ENCODE data around the gene SSNA1.

Gene SSNA1

DNA sequence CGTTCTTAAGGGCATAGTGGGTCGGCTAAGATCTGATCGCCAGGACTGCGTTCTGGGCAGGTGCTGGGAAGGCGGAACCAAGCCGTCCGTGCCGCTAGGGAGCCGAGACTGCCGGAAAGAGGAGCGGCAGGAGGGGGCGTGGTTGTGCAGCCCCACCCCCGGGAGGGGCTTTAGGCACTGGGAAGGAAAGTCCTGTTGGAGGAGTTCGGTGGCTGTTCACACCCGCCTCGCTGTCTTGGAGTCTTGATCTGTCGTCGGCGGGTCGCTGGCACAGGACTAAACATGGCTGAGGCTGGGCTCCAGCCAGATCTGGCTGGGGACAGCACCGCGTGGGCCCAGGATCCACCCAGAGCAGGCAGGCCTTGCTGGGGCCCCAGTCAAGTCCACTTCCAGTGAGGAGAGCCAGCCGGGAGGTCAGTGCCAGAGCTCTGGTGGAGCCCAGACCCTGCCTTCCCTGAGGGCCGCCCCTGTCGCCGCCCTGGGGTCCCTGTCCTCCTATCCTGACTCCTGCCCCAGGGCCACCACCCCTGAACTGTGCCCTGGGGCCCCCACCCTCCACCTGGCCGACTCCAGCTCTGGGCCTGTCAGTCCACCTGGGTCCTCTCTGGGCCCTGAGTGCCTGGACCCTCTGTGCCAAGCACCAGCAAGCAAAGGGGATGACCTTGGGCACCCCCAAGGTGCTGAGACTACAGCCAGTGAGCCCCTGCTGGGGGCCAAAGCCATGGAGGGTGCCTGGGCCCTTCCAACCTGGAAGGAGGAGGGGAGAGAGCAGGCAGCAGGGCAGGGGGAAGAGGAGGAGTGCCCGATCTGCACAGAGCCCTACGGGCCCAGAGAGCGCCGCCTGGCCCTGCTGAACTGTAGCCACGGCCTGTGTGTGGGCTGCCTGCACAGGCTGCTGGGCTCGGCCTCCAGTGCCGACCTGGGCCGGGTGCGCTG lies 29.1 kb downstream of the SSNA1 start:
- in situ Hi-C loops (cut with HindIII; ENCODE audit: low sequenced_read_pairs) = no loop called here

DNA sequence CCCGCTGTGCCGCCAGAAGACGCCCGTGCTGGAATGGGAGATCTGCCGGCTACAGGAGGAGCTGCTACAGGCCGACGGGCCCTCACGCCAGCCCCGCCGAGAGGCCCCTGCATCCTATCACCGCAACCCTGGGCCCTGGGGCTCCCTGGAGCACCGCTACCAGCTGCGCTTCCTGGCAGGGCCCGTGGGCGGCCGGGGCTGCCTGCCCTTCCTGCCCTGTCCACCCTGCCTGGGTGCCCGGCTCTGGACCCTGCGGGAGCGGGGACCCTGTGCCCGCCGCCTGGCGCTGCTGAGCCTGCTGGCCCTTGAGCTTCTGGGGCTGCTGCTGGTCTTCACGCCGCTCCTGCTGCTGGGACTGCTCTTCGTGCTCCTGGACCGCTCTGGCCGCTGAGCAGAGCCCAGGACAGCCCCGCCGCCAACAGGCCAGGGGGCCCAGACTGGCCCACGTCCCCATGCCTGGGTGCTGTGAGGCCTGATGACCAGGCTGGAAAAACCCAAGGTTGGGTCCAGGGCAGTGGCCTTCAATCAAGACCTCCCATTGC lies 29.8 kb downstream of the SSNA1 start:
- in situ Hi-C loops (cut with HindIII; ENCODE audit: low sequenced_read_pairs) = no loop called here

DNA sequence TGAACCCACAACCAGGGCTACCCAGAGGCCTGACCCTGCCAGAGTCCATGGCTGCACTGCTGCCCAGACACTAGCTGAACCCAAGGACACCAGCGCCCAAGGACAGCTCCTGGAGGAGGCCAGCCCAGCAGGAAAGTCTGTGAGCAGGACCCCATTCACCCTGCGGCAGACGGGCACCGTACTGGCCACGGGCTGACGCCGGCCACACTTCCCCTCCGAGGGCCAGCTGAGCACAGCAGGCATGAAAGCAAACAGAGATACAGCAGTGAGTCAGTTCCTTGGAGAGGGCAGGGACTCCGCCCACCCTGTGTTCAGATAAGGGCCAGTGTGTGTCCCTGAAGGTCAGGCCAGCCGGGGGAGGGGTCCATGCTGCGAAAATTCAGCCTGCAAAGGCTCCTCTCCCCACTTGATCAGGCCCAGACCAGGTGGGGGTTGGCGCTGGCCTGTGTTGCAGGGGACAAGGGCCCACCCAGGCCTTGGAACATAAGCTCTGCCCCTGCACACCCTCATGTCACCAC lies 30.3 kb downstream of the SSNA1 start:
- in situ Hi-C loops (cut with HindIII; ENCODE audit: low sequenced_read_pairs) = no loop called here

DNA sequence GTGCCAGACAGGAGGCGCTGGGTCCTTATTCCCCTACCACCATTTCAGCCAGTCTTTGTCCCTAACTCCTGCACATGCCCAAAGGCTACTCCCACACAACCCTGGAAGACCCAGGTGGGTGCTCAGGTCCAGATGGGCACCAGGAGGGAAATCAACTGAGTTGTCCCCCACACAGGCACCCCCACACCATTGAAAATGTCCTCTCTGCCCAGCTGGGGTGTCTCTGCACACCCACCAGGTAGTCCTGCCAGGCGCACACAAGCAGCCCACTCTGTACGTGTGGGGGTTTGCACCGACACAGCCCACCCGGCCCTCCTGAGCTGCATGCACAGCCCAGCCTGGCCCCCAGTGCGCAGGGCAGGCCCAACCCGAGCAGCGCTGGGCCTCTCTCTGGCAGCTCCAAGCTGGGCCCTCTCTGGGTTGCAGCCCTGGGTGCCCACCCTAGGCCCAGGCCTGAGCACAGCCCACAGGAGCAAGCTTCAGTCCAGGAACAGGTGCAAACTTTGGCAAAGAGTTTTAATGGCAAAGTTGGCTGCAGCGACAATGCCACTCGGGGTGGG lies 31.4 kb downstream of the SSNA1 start:
- in situ Hi-C loops (cut with HindIII; ENCODE audit: low sequenced_read_pairs) = loop anchor here (5.0 kb wide), 1 partner anchor 53 kb away; no protein-coding TSS in a partner anchor

DNA sequence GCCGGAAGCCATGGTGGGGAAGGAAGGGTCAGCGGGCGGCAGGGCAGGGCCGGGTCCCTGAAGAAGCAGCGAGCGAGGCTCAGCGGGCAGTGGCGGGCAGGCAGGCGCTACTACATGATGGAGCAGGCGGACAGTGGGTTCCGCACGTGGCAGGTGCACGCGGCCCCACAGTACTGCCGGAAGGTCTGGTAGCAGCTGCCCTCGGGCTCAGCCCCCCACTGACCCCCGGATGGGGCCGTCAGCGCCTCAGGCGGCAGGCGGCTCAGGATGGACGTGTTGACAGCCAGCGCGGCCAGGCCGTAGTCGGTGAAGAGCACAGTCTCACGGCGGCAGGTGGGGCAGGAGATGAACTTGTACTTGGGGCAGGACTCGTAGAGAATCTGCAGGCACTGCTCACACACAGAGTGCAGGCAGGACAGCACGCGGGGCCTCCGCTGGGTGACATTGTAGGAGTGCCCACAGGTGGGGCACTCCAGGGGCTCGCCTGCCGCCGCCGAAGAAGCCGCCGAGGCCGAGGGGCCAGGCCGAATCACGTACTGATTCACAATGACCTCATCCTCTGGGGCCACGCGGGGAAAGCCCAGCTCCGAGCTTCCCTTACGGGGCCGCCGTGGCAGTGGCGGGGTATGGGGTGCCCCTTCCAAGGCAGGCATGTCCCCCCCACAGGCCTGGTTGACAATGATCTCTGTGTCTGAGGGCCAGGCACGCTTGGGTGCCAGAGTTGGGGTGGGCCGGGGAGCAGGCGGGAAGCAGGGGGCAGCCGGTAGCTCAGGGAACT lies 32.0 kb downstream of the SSNA1 start:
- in situ Hi-C loops (cut with HindIII; ENCODE audit: low sequenced_read_pairs) = loop anchor here (5.0 kb wide), 1 partner anchor 53 kb away; no protein-coding TSS in a partner anchor

DNA sequence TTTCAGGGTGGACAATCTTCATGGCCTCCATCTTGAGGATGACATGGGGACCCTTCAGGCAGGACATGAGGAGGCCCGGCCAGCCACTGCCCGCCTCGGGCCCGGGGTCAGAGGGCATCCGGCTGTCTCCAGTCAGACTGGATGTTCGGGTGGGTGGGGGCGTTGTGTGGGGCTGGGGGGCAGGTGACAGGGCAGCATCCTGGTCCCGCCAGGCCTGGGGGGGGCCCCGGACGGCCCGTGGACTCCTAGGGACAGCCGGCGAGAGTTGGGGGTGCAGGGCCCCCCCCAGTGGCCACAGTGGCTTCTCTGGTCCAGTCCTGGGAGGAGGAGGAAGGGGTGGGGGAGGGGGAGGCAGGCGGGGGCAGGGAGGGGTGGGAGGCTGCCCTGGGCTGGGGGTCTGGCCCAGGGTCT lies 32.6 kb downstream of the SSNA1 start:
- in situ Hi-C loops (cut with HindIII; ENCODE audit: low sequenced_read_pairs) = loop anchor here (5.0 kb wide), 1 partner anchor 54 kb away; no protein-coding TSS in a partner anchor

DNA sequence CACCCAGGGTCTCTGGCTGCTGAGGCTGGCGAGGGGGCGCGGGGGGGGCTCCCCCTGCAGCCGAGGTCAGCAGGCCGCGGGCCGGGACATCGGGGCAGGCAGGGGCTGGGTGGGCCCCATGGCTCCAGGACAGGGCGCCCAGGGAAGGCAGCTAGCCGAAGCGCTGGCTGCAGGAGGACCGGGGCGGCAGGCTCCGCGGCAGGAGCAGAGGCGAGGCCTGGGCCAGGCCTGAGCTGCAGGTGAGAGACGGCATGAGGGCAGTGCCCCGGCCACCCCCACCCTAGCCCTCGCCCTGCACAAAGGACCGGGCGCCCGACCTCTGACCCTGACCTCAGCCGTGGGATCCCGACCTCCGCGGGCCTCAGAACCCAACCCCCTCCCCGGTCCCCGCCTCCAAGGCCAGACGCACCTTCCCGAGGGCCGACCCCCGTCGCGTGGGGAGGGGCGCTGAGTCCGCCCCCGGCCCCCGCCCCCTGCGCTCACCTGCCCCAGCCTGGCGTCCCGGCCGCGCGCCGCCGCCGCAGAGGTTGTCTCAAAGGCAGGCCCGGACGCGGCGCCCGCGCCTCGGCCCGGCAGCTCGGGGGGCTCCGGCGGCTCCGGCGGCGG lies 33.1 kb downstream of the SSNA1 start:
- in situ Hi-C loops (cut with HindIII; ENCODE audit: low sequenced_read_pairs) = loop anchor here (5.0 kb wide), 1 partner anchor 54 kb away; no protein-coding TSS in a partner anchor

DNA sequence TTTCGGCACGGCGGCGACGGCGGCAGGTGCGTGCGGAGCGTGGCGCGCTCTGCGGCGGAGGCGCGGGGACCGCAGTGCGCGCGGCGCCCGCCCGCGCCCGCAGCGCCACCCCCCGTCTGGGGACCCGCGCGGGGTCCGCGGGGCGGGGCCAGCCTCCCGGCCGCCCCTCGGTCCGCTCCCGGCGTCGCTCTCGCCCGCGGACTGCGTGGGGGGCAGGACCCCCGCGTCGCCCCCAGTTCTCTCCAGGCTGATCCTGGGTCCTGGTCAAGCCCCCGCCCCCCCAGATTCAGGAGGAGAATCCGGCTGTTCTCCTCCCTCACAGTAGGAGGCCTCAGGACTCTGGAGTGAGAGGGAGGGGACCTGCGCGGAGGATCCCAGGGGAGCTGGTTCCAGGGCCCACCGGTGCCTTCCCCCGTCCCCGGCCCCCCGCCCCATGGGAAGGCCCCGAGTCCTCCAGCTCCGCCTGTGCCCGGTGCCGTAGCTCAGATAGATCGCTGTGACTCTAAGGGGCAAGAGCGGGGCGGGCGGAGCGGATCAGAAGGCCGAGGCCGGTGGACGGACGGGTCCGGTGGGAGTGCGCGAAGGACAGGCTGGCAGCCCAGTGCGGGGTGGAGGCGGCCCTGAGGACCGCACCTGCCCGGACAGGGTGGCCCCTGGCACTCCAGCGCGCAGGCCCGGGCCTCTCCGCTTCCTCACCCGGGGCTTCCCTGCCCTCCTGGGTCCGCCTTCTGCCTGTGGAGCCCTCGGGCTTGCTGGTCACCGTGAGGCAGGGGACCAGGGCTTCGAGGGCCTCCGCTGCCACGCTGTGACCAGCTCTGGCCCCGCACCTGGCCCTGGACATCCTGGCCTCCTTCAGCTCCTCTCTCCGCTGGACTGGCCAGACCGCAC lies 34.0 kb downstream of the SSNA1 start, which contains the start of gene RNF208:
Gene RNF208 (minus strand): TSS at position 51 of the 888 bp plus-strand sequence. CDS start 1,028 bp downstream, outside the sequence.
- in situ Hi-C loops (cut with HindIII; ENCODE audit: low sequenced_read_pairs) = loop anchor here (5.0 kb wide), 1 partner anchor 55 kb away; no protein-coding TSS in a partner anchor

DNA sequence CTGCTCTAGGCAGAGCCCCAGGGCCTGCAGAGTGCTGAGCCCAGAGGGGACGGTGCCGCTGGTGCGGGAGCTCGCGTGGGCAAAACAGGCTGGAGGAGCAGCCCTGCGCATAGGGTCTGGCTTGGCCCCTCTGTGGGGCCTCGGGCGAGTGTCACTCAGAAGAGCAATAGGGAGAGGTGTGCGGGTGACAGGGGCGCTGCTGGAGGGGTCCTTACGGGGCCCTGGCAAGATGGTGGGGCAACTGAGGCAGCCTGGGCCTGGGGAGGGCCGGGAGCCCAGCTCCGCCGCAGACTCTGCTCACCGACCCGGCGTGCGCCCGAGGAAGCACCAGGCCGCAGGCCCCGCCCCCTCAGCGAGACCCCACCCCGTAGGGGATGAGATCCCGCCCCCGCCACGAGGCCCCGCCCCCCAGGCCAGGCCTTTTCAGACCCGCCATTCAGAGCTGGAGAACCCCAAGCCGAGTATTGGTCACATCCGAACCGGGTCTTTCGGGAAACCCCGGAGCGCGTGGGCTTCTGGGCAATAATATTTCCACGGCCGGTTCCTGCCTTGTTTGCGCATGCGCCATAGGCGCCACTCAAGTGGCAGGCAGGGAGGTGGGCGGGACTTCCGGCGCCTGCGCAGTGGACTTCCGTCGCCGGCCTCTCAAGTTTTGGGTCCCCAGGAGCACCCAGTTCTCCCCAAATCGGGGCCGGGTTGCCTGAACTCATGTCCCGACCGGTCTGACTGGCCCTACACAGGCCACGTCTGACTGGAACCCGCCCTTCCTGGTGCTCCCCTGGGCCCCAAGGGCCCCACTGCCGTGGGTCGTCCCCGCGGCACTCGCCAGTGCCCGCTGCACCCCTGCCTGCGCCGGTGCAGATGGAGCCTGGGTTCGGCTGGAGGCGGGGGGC lies 34.8 kb downstream of the SSNA1 start:
- in situ Hi-C loops (cut with HindIII; ENCODE audit: low sequenced_read_pairs) = loop anchor here (5.0 kb wide), 1 partner anchor 56 kb away; no protein-coding TSS in a partner anchor

DNA sequence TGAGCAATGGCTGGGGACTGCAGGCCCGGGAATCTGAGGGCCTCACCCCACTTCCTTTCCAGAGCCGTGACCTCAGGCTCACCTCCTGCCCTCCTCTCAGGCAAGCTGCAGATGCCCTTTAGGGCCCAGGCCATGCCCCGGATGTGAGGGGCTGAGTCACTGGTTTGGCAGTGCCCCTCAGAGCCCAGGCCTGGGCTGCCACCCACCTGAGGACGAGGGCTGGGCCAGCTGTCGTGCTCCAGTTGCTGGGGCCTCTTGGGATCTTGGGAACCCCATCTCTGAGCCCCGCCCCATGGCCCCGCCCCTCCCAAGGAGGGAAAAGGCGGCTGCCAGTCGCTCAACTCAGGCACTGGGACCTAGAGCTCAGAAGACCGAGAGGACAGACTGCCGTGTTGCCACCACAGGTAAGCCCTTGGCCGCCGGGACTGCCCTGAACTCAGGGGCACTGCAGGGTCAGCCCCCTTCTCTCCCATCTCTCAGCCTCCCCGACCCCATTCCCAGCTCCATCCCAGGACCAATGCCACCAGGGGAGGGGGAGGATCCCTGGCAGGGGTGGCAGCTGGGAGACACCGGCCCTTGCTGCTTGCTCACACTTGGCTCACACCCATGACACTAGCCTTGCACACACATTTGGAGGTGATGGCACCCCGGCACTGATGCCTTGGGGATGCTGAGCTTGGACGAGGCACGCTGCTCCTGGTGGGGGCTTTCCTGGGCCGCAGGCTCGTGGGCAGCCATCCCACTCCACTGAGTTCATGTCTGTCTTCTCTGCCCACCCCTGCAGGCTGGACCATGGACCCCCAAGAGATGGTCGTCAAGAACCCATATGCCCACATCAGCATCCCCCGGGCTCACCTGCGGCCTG lies 36.6 kb downstream of the SSNA1 start, which contains the start of gene CYSRT1:
Gene CYSRT1 (plus strand): TSS at position 345 of the 865 bp plus-strand sequence. CDS start 448 bp downstream, at position 793.
- in situ Hi-C loops (cut with HindIII; ENCODE audit: low sequenced_read_pairs) = loop anchor here (5.0 kb wide), 1 partner anchor 58 kb away; no protein-coding TSS in a partner anchor

DNA sequence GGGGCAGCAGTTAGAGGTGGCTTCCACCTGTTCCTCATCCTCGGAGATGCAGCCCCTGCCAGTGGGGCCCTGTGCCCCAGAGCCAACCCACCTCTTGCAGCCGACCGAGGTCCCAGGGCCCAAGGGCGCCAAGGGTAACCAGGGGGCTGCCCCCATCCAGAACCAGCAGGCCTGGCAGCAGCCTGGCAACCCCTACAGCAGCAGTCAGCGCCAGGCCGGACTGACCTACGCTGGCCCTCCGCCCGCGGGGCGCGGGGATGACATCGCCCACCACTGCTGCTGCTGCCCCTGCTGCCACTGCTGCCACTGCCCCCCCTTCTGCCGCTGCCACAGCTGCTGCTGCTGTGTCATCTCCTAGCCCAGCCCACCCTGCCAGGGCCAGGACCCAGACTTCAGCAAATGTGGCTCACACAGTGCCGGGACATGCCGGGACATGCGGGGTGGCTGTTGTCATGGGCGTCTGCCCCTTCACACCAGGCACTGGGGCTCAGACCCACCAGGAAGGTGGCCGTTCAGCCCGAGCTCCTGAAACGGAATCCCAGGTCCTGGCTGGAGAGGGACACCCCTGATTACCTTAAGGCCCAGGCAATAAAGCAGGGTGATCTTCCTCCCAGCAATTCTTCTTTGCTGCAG lies 37.3 kb downstream of the SSNA1 start:
- in situ Hi-C loops (cut with HindIII; ENCODE audit: low sequenced_read_pairs) = no loop called here

DNA sequence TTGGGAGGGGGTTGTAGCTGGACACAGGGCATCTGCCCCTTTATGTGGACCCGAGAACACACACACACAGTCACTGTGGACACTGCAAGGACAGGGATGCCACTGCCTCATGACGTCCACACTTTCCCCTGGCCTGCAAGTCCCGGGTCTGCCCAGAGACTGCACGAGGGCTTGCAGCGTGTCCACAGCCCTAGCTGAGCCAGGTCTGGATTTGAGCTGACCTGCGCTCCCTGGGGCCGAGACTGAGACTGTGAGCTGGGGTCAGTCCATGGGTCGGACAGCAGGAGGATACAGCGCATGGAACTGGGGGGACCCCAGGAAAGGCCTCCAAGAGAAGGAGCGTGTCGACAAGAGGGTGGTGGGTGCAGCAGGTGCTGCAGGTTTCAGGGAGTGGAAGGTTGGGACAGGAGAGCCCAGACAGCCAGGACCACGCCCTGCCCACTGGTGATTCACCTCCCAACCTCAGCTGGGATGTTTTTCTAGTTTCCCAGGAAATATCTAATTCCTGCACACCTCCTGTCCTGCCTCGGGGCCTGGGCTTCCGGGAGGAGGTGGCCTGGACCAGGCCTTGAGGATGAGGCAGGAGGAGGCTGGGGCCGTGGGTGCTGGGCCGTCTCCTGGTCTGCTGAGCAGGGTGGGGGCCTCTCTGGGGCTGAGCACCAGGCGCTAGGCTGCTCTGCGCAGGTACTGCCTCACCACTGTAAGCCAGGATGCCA lies 38.0 kb downstream of the SSNA1 start:
- in situ Hi-C loops (cut with HindIII; ENCODE audit: low sequenced_read_pairs) = no loop called here

DNA sequence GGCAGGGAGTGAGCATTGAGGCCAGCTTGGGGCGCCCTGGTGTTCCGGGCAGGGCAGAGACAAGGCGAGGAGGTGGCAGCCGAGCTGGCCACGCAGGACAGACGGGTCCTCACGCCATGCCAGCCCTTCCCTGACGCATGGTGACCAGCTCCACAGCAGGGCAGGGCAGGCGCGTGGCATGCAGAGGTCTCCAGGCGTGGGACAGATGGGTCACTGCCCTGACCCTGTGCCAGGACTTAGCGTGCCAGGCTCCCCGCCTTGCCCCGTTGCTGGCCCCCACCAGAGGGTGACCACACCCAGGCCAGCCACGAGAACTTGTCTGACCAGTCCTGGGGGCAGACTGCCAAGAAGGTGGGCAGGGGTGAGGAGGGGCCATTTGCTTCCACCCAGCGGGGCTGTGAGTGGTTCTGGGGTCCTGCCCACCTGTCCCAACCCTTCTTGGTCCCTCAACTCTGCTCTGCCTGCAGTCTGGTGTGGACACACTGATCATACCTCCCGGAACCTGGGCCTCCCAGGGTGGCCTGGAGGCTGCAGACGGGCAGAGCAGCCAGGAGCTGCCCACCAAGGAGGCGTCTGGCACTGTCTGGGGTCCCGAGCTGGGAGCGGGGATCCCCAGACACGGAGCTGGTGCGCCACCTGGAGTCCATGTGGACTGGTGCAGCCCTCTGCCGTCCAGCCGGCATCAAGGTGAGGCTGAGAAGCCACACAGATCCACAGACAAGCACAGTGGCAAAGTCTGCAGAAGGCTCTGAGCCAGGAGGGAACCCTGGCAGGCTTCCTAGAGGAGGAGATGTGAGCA lies 38.8 kb downstream of the SSNA1 start, which contains the start of gene RNF224:
Gene RNF224 (plus strand): TSS at position 449 of the 799 bp plus-strand sequence. CDS start 834 bp downstream, outside the sequence.
- in situ Hi-C loops (cut with HindIII; ENCODE audit: low sequenced_read_pairs) = no loop called here

DNA sequence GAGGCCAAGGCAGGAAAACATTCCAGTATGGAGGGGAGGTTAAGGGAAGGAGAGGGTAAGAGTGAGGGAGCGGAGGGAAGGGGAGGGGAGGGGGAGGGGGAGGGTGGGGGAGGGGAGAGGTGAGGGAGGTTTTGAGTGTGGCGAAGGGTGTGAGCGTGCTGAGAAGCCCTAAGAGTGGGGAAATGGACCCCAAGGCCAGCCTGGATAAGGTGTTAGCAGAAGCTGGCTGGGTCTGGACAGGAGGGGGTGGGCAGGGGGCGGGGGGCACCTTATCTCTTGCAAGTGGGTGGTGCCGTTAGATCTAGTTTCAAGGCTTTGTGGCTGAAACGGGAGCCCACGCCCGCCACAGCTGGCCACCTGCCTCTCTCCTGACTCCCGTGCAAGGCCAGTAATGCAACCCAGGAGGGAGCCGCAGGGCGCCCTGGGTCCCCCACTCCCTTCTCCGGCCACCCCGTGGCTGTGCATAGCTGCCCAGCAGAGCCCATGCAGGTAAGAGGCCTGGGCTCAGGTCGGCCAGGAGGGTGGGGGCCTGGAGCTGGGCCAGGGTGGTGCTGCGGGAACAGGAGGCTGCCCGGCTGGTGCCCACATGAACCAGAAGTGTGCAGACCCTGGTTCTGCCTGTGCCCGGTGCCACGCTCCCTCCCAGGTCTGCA lies 39.5 kb downstream of the SSNA1 start:
- in situ Hi-C loops (cut with HindIII; ENCODE audit: low sequenced_read_pairs) = no loop called here
